Kidney tubule cell (primary cell): ENCODE measurements around the gene NELL1.

Experiments
- DNase-seq: peaks from one replicate; pipeline ENCODE4 v3.0.0-alpha.2; 2018; ENCODE audit warnings: low spot score

Gene NELL1

DNA sequence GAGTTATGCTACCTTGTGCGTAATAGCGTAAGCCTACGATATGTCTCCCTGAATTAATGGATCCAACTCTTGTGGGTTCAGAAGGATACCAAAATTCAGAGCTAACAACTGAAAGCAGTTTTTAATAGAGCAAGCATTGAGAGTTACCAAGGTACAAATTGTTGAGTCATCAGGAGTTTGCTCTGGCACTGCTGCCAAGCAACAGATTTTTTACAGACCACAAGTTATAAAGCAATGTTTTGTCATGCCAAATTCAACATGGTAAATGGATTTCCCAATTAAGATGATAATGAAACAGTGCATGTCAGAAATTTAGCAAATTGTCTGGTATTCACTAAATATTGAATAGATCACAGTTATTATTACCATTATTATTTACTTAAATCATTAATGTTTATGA, 295.6 kb downstream of the NELL1 start:
- peak; percentile 27 for DNase-seq

GRCh38 chr11:20966489-20966888, 297.1 kb downstream of the NELL1 start:
- DNase-seq = no peak

DNA sequence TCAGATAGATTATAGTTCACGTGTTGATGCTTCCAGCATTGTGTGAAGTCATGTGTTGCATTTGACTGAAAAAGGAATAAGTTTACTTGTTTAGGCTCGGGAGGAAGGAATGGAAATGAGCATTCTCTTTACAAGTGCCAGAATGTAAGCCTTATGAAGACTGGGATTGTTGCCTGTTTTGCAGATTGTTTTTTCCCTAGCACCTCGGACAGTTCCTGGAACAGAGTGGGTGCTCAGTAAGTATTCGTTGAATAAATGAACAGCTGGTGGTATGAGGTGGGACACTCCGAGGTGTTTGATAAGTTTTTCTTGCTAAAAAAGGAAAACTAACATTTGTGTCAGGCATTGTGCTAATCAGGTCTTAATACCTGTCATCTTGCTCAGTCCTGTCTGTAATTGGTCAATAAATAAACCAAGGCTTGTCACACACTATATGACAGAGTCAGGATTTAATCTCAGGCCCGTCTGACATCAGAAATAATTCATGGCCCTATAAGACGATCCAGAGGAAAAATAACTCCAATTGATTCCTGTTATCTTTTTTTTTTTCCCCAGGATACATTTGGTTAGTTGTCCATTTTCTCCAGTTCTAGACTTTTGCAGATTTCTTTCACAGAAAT, 304.7 kb downstream of the NELL1 start:
- DNase-seq = no peak

GRCh38 chr11:20980736-20981135, 311.4 kb downstream of the NELL1 start:
- DNase-seq = peak; percentile 52

DNA sequence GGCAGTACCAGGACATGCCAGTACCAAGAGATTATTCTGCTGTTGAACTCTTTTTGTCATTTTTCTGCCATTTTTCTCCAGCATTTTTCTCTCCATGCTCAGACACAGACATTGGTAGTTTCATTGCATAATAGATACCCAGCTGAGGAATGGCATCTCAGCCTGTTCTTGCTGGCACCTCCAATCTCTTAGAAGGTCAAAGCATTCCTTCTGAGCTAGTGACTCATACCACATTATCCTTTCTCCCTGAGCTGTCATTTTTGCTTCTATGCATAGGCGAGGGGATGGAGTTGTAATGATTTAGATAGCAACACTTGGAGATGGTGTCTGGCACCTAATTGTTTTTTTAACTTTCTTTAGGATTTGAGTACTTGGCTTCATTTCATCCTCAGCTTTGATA, 321.1 kb downstream of the NELL1 start:
- DNase-seq = no peak

- DNase-seq = no peak
Observed at GRCh38 chr11:20991471-20991870, 322.1 kb downstream of the NELL1 start.

DNA sequence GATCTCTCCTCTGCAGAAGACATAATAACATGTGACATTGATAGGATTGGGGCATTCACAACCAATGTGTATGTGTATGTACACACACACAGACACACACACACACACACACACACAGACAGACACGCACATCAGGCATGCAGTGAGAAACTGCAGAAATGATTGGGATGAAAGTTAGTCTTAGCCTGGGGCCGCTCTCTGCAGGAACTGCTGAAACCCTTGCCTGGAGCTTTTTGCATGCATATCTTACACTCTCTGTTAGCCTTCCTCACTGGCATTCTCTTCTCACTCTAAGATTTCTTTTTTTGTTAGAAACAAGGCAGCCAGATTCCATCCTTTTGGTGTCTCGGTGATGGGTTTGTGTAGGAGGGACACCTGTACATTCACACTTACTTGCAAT, 337.9 kb downstream of the NELL1 start:
- no peak for DNase-seq

DNA sequence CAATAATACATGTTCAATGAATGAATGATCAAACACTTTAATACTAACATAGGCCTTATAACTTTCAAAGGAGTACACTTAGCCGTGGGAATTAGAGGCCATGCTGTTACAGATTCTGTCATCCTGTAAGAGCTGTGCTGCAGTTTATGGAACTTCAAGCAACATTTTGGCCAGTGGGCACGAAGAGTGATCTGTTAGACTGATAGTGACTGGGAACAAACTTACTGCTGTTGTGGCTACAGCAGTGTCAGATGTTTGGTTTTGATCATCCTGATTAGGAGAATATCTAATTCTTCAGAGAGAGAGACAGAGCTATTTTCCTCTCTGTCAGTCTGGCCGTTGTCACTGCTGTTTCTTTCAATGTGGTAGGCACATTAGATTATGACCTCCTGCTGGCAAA, 348.9 kb downstream of the NELL1 start:
- no peak for DNase-seq

GRCh38 chr11:21026685-21027084, 357.3 kb downstream of the NELL1 start:
- DNase-seq = no peak

GRCh38 chr11:21037850-21038249, 368.5 kb downstream of the NELL1 start:
- peak; percentile 48 for DNase-seq

- DNase-seq = no peak
Observed at GRCh38 chr11:21038801-21039200, 369.4 kb downstream of the NELL1 start.

DNA sequence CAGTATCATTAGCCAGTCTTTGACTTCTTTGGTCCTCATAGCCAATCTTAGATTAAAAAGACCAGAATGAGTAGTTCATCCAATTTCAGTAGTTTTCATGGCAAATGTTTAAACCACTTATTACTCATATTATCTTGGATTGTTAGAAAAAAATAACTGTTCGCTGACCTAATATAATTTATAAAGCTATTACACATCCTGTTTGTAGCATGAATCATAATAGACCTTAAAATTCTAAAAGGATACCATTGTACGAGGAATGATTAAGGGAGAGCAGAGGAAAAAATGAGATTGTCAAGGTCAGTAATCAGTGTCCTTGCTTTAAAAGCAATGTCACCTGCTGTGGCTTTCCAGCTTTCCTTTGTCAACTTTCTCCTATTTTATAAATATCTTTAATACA, 371.2 kb downstream of the NELL1 start:
- peak; percentile 50 for DNase-seq

- no peak for DNase-seq
Observed at GRCh38 chr11:21048626-21049025, 379.2 kb downstream of the NELL1 start.

DNA sequence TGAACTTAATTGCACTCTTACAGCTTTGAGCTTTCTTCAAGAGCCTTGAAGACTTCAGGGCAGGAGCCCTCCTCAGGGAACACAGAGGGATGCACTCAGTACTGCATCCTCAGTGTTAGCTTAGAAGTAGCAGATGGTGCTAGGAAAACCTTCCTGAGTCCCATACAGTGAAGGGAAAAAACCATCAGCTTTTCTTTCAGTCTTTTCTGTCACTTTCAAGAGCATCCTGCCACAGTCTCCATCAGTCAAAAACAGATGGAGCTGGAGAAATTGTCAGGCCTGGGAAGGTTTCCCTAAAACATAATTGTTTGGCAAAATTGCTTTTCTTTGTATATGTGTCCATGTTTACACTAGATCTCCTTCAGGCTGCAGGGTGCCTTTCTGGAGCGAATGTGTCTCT, 384.1 kb downstream of the NELL1 start:
- no peak for DNase-seq

GRCh38 chr11:21056644-21057043, 387.3 kb downstream of the NELL1 start:
- DNase-seq = no peak

DNA sequence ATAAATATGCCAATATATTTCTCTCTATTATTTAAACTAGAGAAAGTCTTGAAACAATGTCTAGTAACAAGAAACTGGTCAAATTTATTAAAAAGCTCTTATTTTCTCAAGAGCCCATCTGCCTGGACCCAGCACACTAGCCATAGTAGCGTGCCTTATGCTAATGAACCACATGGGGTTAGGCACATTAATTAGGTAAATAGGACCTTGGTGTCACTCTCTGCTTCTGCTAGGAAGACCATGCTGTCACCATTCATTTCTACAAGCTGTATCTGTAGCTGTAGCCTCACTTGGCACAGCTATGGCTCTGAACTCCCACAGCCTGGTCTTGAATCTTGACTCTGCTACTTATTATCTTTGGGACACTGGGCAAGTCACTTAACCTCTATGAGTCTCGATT, 390.5 kb downstream of the NELL1 start:
- no peak for DNase-seq

GRCh38 chr11:21066030-21066429, 396.6 kb downstream of the NELL1 start:
- DNase-seq = no peak

DNA sequence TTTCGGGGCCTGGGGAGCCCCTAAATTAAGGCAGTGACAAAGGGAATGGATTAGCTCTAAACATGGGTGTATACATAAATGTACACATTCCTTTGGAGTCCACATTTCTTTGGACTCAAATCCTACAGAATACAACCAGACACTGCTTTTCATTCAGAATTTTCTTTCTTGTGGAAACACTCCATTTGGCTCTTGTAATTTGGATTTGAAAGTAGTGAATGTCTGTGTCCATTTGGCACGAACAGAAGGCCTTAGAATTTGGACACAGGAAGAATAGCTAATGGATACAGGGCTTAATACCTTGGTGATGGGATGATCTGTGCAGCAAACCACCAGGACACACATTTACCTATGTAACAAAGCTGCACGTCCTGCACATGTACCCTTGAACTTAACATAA, 399.5 kb downstream of the NELL1 start:
- DNase-seq = no peak

DNA sequence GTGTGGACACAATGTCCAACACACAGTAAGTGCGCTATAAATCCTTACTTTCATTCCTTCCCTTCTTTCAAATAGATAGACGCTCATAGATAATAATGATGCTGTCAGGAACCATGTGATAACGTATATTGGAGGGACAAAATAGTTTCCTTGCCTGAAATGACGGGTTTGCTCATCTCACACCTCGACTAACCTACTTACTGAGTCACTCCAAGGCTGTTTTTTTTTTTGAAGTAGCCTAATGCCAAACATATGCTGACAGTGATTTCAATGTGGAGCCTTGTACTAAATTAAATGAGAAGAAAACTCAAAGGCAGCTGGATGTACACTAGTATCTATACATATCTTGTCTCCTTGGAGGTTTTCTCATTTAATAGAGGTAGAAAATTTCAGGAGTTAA, 400.5 kb downstream of the NELL1 start:
- no peak for DNase-seq

DNA sequence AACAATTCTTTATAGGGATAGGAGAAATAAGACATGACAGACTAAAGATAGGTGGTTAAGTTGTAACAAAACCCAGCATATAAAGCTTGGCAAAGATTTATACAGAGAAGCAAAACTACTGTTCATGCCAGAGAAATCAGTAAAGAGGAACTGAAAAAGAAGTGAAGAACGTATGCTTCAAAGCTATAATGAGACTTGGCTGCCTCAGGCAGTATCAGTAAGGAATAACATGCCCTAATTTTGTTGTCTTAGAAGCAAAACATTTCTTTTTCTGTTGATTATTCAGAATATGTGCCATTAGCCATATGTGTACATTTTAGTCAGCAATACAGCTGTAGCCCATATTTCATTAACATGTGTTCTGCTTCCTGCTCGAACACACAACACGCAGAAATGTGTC, 403.2 kb downstream of the NELL1 start:
- no peak for DNase-seq

DNA sequence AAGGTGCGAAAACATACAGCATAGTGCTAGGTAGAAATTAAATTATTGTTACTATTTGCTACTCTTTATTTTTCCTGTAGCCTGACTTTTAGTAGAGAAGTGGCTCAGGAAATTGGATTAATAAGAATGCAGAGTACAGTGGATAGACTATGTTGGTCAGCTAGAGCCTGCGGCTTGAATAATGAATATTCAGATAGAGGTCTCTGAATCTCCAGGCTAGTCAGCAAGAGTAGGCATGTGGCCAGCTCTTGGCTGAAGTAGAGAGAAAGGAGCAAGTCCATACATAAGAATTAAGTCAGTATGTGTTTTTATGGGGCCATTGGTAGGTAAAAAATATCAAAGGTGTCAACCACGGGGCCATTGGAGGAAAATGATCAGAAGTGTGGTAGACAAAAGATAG, 413.5 kb downstream of the NELL1 start:
- DNase-seq = no peak

GRCh38 chr11:21088930-21089329, 419.5 kb downstream of the NELL1 start:
- no peak for DNase-seq

GRCh38 chr11:21104641-21105040, 435.3 kb downstream of the NELL1 start:
- no peak for DNase-seq

DNA sequence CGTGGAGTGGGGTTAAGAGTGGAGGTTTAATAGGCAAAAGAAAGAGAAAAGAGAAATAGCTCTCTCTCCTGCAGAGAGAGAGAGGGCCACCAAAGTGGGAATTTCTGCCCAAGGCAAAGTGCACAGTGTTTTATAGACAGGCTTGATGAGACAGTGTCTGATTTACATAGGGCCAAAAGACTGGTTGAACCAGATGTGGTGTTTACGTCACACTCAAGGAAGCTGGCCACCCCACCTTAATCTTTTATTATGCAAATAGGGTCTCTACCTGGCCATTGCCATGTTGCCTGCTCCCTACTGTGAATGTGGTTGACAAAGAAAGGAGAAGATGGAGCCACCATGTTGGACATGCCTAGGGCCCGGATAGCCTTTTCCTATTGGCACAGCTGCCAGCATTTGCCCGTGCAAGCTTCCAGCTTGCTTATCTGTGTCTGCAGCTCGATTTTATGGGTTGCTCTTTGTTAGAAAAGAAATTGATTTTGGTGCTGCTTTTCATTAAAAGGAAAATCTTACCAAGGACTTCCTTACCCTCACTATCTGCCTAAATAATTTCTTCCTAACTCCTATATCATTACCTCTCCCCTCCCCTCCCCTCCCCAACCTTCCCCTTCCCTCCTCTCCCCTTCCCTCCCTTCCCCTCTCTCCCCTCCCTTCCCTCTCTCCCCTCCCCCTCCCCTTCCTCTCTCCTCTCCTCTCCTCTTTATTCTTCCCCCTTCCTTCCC, 436.0 kb downstream of the NELL1 start:
- DNase-seq = no peak
